Liver (tissue), 9 donors: ENCODE measurements around the gene KRTAP17-1. TPM values are rescaled to one million over a fixed set of nuclear protein-coding genes. Genes with fewer than 3 reads are reported as not detected.

Experiments used
- DNase-seq: peaks from one replicate; pipeline ENCODE4 v3.0.0-alpha.2; 2017; ENCODE audit warnings: low spot score
- H3K27ac ChIP-seq, 2 donors: one replicate each; pipeline ENCODE4 v1.7.0; 2013; ENCODE audit warnings: inconsistent platforms in 2 of 2, low read length in 2 of 2, control low read depth in 1 of 2, low read depth in 1 of 2, mild to moderate bottlenecking in 1 of 2
- H3K27me3 ChIP-seq, 4 donors: one replicate each; pipeline versions ENCODE4 v1.6.1 to v1.7.0; 2013; ENCODE audit warnings: low read length in 3 of 4, inconsistent platforms in 1 of 4, mild to moderate bottlenecking in 1 of 4, moderate library complexity in 1 of 4; ENCODE audit not compliant: control insufficient read depth in 4 of 4, insufficient read depth in 4 of 4
- H3K36me3 ChIP-seq, 4 donors: one replicate each; pipeline versions ENCODE4 v1.6.1 to v1.7.0; 2013; ENCODE audit warnings: low read length in 3 of 4, mild to moderate bottlenecking in 3 of 4, low read depth in 1 of 4, moderate library complexity in 1 of 4; ENCODE audit not compliant: control insufficient read depth in 4 of 4, insufficient read depth in 3 of 4
- H3K4me1 ChIP-seq, 4 donors: one replicate each; pipeline versions ENCODE4 v1.6.1 to v1.7.0; 2013; ENCODE audit warnings: low read length in 3 of 4, mild to moderate bottlenecking in 3 of 4, moderate library complexity in 1 of 4; ENCODE audit not compliant: control insufficient read depth in 4 of 4, insufficient read depth in 4 of 4
- H3K4me3 ChIP-seq, 3 donors: one replicate each; pipeline versions ENCODE4 v1.6.1 to v1.7.0; 2013; ENCODE audit warnings: low read length in 3 of 3, control low read depth in 1 of 3, low read depth in 1 of 3, mild to moderate bottlenecking in 1 of 3
- H3K9ac ChIP-seq, 2 donors: one replicate each; pipeline ENCODE4 v1.7.0; 2013; ENCODE audit warnings: low read length in 2 of 2, mild to moderate bottlenecking in 2 of 2, moderate library complexity in 2 of 2, control low read depth in 1 of 2, low read depth in 1 of 2
- H3K9me3 ChIP-seq, 4 donors: one replicate each; pipeline versions ENCODE4 v1.6.1 to v1.7.0; 2013; ENCODE audit warnings: low read length in 3 of 4; ENCODE audit not compliant: control insufficient read depth in 4 of 4
- EGR1 ChIP-seq, 2 donors: IDR thresholded peaks; 2 replicates each; pipeline ENCODE4 v1.6.1; 2016 to 2018; ENCODE audit warnings: antibody characterized with exemption in 2 of 2, low read depth in 2 of 2
- FOXA1 ChIP-seq: IDR thresholded peaks from 2 replicates; pipeline ENCODE4 v1.6.1; 2016; ENCODE audit warnings: antibody characterized with exemption
- FOXA2 ChIP-seq: IDR thresholded peaks from 2 replicates; pipeline ENCODE4 v1.6.1; 2016; ENCODE audit warnings: antibody characterized with exemption
- GABPA ChIP-seq, 2 donors: IDR thresholded peaks in 1 of 2; conservative IDR thresholded peaks in 1 of 2; 2 replicates each; pipeline ENCODE4 v1.6.1; 2016; ENCODE audit warnings: antibody characterized with exemption in 2 of 2, mild to moderate bottlenecking in 1 of 2, moderate library complexity in 1 of 2
- HNF4A ChIP-seq, 2 donors: conservative IDR thresholded peaks; 2 replicates each; pipeline ENCODE4 v1.6.1; 2016; ENCODE audit warnings: antibody characterized with exemption in 2 of 2, mild to moderate bottlenecking in 2 of 2
- HNF4G ChIP-seq: IDR thresholded peaks from 2 replicates; pipeline ENCODE4 v1.6.1; 2016; ENCODE audit warnings: antibody characterized with exemption
- JUND ChIP-seq, 2 donors: IDR thresholded peaks; 2 replicates each; pipeline ENCODE4 v1.6.1; 2016; ENCODE audit warnings: antibody characterized with exemption in 2 of 2
- NR2F2 ChIP-seq: IDR thresholded peaks from 2 replicates; pipeline ENCODE4 v1.6.1; 2016; ENCODE audit warnings: antibody characterized with exemption
- RAD21 ChIP-seq, 2 donors: IDR thresholded peaks; 2 replicates each; pipeline ENCODE4 v1.6.1; 2016; ENCODE audit warnings: antibody characterized with exemption in 2 of 2, mild to moderate bottlenecking in 2 of 2
- RXRA ChIP-seq, 2 donors: IDR thresholded peaks; 2 replicates each; pipeline ENCODE4 v1.6.1; 2017 to 2018; ENCODE audit warnings: antibody characterized with exemption in 2 of 2, mild to moderate bottlenecking in 1 of 2
- SP1 ChIP-seq: IDR thresholded peaks from 2 replicates; pipeline ENCODE4 v1.6.1; 2018; ENCODE audit warnings: antibody characterized with exemption, mild to moderate bottlenecking
- TAF1 ChIP-seq: conservative IDR thresholded peaks from 2 replicates; pipeline ENCODE4 v1.6.1; 2016; ENCODE audit warnings: antibody characterized with exemption, mild to moderate bottlenecking
- YY1 ChIP-seq: IDR thresholded peaks from 2 replicates; pipeline ENCODE4 v1.6.1; 2016; ENCODE audit warnings: antibody characterized with exemption, mild to moderate bottlenecking
- WGBS: extraction: QIAGEN DNeasy Blood & Tissue Kit; methylation state at CpG from one replicate; pipeline ENCODE4 v1.1.7; 2013; 5-methylcytosine and 5-hydroxymethylcytosine counted together
- polyA plus RNA-seq, 2 donors: library from polyadenylated mRNA; stranded (reverse) in 1 of 2; unstranded in 1 of 2; fragments of 200-250 nt in 1 of 2; fragments of >200 nt in 1 of 2; fragmentation: Nextera tagmentation in 1 of 2; extraction: Ambion mirVana in 1 of 2; gene quantifications; one replicate each; pipeline versions ENCODE4 v1.2.1 to v1.2.3, GENCODE V29; 2013 to 2015
- total RNA-seq, 2 donors: library from RNA; depleted of rRNA; stranded (reverse); fragments of >200 nt; gene quantifications; one replicate each; pipeline ENCODE4 v1.2.3, GENCODE V29; 2014
- TF ChIP-seq, protein P1 (sequence below): IDR thresholded peaks from 2 replicates; pipeline ENCODE4 v1.6.1; 2016; ENCODE audit warnings: antibody characterized with exemption
- TF ChIP-seq, protein P2 (sequence below): IDR thresholded peaks from 2 replicates; pipeline ENCODE4 v1.6.1; 2016; ENCODE audit warnings: antibody characterized with exemption
- TF ChIP-seq, protein P3 (sequence below): IDR thresholded peaks from 2 replicates; pipeline ENCODE4 v1.6.1; 2016; ENCODE audit warnings: antibody characterized with exemption, mild to moderate bottlenecking
- TF ChIP-seq, protein P4 (sequence below): IDR thresholded peaks from 2 replicates; pipeline ENCODE4 v1.6.1; 2016; ENCODE audit warnings: antibody characterized with exemption
- TF ChIP-seq, protein P5 (sequence below): fragments of 150-350 bp; IDR thresholded peaks from 2 replicates; pipeline ENCODE4 v1.5.1; 2017; ENCODE audit warnings: improper control_type of control experiment, low read depth, low read length; ENCODE audit not compliant: missing input control
- donor health status: healthy.
- donor health status: healthy.
- donor health status: healthy.
- donor health status: healthy.
- donor health status: healthy.

KRTAP17-1 gene
- total and polyA plus RNA-seq, 4 donors = not detected

DNA sequence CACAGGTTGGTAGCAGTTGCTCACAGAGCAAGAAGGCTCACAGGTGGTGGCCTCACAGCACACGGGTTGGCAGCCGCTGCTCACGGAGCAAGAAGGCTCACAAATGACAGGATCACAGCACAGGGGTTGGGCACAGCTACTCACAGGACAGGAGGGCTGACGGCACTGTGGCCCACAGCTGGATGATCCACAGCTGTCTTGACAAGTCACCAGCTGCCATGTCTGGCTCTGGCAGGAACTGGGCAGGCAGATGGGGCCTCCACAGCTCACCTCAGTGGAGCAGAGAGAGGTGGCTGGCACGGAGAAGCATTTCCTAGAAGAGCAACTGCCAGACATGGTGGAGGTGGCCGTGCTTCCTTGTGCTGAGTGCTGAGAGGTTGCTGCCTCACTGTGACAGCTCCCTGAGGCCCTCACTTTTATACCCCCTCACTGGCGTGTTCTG, 6.6 kb downstream of the KRTAP17-1 start, which contains the start of gene KRTAP16-1:
KRTAP16-1 (minus strand) TSS at position 392 of the 442 bp plus-strand sequence; CDS start at position 336, 56 bp downstream.
- H3K4me1 ChIP-seq = no peaks in the 10 kb centered on the region
- TF ChIP-seq GABPA (IDR thresholded peaks at IDR 0.05 in 1 of 2, conservative IDR thresholded peaks at IDR 0.05 in 1 of 2) (no peak), JUND (IDR thresholded peaks at IDR 0.05) (no peak), TAF1 (no peak), SP1 (no peak), YY1 (no peak), EGR1 (IDR thresholded peaks at IDR 0.05; ENCODE audit: low read depth in 2 of 2) (no peak), RAD21 (IDR thresholded peaks at IDR 0.05) (no peak)
- TF ChIP-seq, protein P1, sequence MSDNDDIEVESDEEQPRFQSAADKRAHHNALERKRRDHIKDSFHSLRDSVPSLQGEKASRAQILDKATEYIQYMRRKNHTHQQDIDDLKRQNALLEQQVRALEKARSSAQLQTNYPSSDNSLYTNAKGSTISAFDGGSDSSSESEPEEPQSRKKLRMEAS = no peak
- TF ChIP-seq, protein P2, sequence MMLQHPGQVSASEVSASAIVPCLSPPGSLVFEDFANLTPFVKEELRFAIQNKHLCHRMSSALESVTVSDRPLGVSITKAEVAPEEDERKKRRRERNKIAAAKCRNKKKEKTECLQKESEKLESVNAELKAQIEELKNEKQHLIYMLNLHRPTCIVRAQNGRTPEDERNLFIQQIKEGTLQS = no peak
- WGBS = 65% methylated on average over 7 of the region's 7 CpGs
- H3K4me3 ChIP-seq = no peak within 1 kb of the TSS
- no peak within 1 kb of the TSS for H3K9ac ChIP-seq
- H3K27me3 ChIP-seq = peaks cover 0 to 14% (median 0%) of the 10 kb centered on the region in 4 donors
- DNase-seq = no peak
- H3K9me3 ChIP-seq = no peaks in the 10 kb centered on the region
- peak within 1 kb of the TSS in 1 of 2 donors; percentile 25 for H3K27ac ChIP-seq
- no peaks in the 10 kb centered on the region for H3K36me3 ChIP-seq

DNA sequence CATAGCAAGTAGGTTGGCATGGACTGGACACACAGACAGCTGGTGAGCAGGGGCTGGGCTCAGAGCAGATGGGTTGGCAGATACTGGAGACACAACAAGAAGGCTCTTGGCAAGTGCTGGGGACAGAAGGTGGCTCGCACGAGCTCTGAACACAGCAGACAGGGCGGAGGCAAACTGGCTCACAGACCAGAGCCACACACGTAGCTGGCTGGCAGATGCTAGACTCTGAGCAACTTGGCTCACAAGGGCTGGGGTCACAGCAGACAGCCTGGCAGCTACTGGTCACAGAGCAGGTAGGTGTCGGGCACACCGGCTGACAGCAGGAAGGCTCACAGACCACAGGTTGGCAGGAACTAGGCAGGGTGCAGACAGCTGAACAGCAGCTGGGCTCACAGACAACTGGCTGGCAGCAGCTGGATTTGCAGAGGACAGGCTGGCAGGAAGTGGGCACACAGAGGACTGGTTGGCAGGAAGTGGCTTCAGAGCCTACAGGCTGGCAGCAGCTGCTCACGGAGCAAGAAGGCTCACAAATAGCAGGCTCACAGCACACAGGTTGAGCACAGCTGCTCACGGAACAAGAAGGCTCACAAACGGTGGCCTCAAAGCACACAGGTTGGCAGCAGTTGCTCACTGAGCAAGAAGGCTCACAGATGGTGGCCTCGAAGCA, 7.1 kb downstream of the KRTAP17-1 start:
- Histone ChIP-seq H3K4me3 (no peak overlapping the region), H3K4me1 (no peaks in the 10 kb centered on the region), H3K9me3 (no peaks in the 10 kb centered on the region), H3K36me3 (no peaks in the 10 kb centered on the region), H3K9ac (no peak overlapping the region), H3K27me3 (peaks cover 0 to 14% (median 0%) of the 10 kb centered on the region in 4 donors), H3K27ac (peak overlapping the region in 1 of 2 donors; percentile 25)
- no peak for TF ChIP-seq FOXA1
- TF ChIP-seq GABPA (IDR thresholded peaks at IDR 0.05 in 1 of 2, conservative IDR thresholded peaks at IDR 0.05 in 1 of 2) = no peak
- TF ChIP-seq HNF4A (conservative IDR thresholded peaks at IDR 0.05) = no peak
- TF ChIP-seq, protein P3, sequence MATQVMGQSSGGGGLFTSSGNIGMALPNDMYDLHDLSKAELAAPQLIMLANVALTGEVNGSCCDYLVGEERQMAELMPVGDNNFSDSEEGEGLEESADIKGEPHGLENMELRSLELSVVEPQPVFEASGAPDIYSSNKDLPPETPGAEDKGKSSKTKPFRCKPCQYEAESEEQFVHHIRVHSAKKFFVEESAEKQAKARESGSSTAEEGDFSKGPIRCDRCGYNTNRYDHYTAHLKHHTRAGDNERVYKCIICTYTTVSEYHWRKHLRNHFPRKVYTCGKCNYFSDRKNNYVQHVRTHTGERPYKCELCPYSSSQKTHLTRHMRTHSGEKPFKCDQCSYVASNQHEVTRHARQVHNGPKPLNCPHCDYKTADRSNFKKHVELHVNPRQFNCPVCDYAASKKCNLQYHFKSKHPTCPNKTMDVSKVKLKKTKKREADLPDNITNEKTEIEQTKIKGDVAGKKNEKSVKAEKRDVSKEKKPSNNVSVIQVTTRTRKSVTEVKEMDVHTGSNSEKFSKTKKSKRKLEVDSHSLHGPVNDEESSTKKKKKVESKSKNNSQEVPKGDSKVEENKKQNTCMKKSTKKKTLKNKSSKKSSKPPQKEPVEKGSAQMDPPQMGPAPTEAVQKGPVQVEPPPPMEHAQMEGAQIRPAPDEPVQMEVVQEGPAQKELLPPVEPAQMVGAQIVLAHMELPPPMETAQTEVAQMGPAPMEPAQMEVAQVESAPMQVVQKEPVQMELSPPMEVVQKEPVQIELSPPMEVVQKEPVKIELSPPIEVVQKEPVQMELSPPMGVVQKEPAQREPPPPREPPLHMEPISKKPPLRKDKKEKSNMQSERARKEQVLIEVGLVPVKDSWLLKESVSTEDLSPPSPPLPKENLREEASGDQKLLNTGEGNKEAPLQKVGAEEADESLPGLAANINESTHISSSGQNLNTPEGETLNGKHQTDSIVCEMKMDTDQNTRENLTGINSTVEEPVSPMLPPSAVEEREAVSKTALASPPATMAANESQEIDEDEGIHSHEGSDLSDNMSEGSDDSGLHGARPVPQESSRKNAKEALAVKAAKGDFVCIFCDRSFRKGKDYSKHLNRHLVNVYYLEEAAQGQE = no peak
- no peak for TF ChIP-seq NR2F2
- TF ChIP-seq RXRA (IDR thresholded peaks at IDR 0.05) = no peak
- TF ChIP-seq, protein P4, sequence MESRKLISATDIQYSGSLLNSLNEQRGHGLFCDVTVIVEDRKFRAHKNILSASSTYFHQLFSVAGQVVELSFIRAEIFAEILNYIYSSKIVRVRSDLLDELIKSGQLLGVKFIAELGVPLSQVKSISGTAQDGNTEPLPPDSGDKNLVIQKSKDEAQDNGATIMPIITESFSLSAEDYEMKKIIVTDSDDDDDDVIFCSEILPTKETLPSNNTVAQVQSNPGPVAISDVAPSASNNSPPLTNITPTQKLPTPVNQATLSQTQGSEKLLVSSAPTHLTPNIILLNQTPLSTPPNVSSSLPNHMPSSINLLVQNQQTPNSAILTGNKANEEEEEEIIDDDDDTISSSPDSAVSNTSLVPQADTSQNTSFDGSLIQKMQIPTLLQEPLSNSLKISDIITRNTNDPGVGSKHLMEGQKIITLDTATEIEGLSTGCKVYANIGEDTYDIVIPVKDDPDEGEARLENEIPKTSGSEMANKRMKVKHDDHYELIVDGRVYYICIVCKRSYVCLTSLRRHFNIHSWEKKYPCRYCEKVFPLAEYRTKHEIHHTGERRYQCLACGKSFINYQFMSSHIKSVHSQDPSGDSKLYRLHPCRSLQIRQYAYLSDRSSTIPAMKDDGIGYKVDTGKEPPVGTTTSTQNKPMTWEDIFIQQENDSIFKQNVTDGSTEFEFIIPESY = no peak
- TF ChIP-seq, protein P1 = no peak
- no peak for TF ChIP-seq TAF1
- no peak for TF ChIP-seq HNF4G
- no peak for TF ChIP-seq YY1
- TF ChIP-seq SP1 = no peak
- no peak for TF ChIP-seq RAD21 (IDR thresholded peaks at IDR 0.05)
- no peak for TF ChIP-seq FOXA2
- TF ChIP-seq EGR1 (IDR thresholded peaks at IDR 0.05; ENCODE audit: low read depth in 2 of 2) = no peak
- TF ChIP-seq, protein P2 = no peak
- TF ChIP-seq, protein P5, sequence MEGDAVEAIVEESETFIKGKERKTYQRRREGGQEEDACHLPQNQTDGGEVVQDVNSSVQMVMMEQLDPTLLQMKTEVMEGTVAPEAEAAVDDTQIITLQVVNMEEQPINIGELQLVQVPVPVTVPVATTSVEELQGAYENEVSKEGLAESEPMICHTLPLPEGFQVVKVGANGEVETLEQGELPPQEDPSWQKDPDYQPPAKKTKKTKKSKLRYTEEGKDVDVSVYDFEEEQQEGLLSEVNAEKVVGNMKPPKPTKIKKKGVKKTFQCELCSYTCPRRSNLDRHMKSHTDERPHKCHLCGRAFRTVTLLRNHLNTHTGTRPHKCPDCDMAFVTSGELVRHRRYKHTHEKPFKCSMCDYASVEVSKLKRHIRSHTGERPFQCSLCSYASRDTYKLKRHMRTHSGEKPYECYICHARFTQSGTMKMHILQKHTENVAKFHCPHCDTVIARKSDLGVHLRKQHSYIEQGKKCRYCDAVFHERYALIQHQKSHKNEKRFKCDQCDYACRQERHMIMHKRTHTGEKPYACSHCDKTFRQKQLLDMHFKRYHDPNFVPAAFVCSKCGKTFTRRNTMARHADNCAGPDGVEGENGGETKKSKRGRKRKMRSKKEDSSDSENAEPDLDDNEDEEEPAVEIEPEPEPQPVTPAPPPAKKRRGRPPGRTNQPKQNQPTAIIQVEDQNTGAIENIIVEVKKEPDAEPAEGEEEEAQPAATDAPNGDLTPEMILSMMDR = no peak
- 66% methylated on average over 10 of the region's 10 CpGs for WGBS
- no peak for DNase-seq
